ENCODE measurements around the gene STKLD1.

- TF ChIP-seq POLR2A (IDR thresholded peaks at IDR 0.05; ENCODE audit: low read length): no peak
- no peak for TF ChIP-seq HOXA7 (CRISPR knock-in tag; IDR thresholded peaks at IDR 0.05)
- TF ChIP-seq CTCF (IDR thresholded peaks at IDR 0.05): no peak
- no peak for TF ChIP-seq KDM1A (IDR thresholded peaks at IDR 0.05; ENCODE audit: low read depth)
- no peak for TF ChIP-seq GATA3 (IDR thresholded peaks at IDR 0.05; ENCODE audit: borderline replicate concordance)
These were observed 44.9 kb upstream of the STKLD1 start for GRCh38 chr9:133331221-133331620.

Measured in A549 (cell line).